Esophagus muscularis mucosa (tissue), 4 donors: ENCODE results near the gene ARID5B. TPM values are rescaled to one million over a fixed set of nuclear protein-coding genes. Genes with fewer than 3 reads are reported as not detected.

ENCODE experiments used
- DNase-seq: peaks from one replicate; pipeline ENCODE4 v3.0.0-alpha.2; 2017; ENCODE audit errors: extremely low spot score
- H3K27ac ChIP-seq, 4 donors: fragments of 200-600 bp; sonication (generic); replicated peaks in 1 of 4; 1 replicate in 3 of 4; 2 replicates in 1 of 4; pipeline ENCODE4 v1.5.1; 2016 to 2019; ENCODE audit warnings: mild to moderate bottlenecking in 1 of 4
- H3K27me3 ChIP-seq, 4 donors: fragments of 200-600 bp; sonication (generic); one replicate each; pipeline versions ENCODE4 v1.5.1 to v1.6.0; 2016 to 2019
- H3K36me3 ChIP-seq, 4 donors: fragments of 200-600 bp; sonication (generic); one replicate each; pipeline ENCODE4 v1.5.1; 2016 to 2019
- H3K4me1 ChIP-seq, 4 donors: fragments of 200-600 bp; sonication (generic); one replicate each; pipeline ENCODE4 v1.5.1; 2016 to 2019
- H3K4me3 ChIP-seq, 4 donors: fragments of 200-600 bp; sonication (generic); 1 replicate in 2 of 4; 2 replicates in 2 of 4; pipeline ENCODE4 v1.5.1; 2016 to 2019; ENCODE audit warnings: mild to moderate bottlenecking in 4 of 4, moderate library complexity in 1 of 4
- H3K9me3 ChIP-seq, 4 donors: fragments of 200-600 bp; sonication (generic); 1 replicate in 3 of 4; 2 replicates in 1 of 4; pipeline ENCODE4 v1.5.1; 2016 to 2019
- EP300 ChIP-seq: sonication (generic); formaldehyde crosslinking; IDR thresholded peaks from one replicate; pipeline ENCODE4 v1.6.1; 2017; ENCODE audit warnings: antibody characterized with exemption
- POLR2A ChIP-seq: fragments of 450-650 bp; IDR thresholded peaks from one replicate; pipeline ENCODE4 v1.6.1; 2017; ENCODE audit warnings: antibody characterized with exemption, moderate library complexity, mild to moderate bottlenecking, low read depth
- POLR2AphosphoS5 ChIP-seq, 2 donors: sonication (generic); formaldehyde crosslinking; IDR thresholded peaks; one replicate each; pipeline ENCODE4 v1.6.1; 2017; ENCODE audit warnings: antibody characterized with exemption in 2 of 2
- WGBS: methylation state at CpG from one replicate; pipeline ENCODE4 v1.1.5; 2018; 5-methylcytosine and 5-hydroxymethylcytosine counted together
- intact Hi-C: fragments of 100-400 bp; cut with DNase I; formaldehyde crosslinking; loops from one replicate; pipeline ENCODE4 v1.15.1; 2023
- total RNA-seq, 4 donors: library from RNA; depleted of rRNA; stranded (reverse); fragments of >200 nt; gene quantifications; one replicate each; pipeline versions ENCODE4 v1.1.0 to v1.2.1, GENCODE V29; 2016
- TF ChIP-seq, protein P1 (sequence below), 3 experiments: fragments of 200-600 bp in 2 of 3; fragments of 450-650 bp in 1 of 3; sonication (generic) in 2 of 3; IDR thresholded peaks; one replicate each; pipeline ENCODE4 v1.5.1; 2017 to 2019; ENCODE audit warnings: antibody characterized with exemption in 3 of 3, mild to moderate bottlenecking in 2 of 3, moderate library complexity in 1 of 3

Gene ARID5B
- total RNA-seq, 4 donors from 2014 or later, result 33.6 to 150 (median 64.9) TPM

DNA sequence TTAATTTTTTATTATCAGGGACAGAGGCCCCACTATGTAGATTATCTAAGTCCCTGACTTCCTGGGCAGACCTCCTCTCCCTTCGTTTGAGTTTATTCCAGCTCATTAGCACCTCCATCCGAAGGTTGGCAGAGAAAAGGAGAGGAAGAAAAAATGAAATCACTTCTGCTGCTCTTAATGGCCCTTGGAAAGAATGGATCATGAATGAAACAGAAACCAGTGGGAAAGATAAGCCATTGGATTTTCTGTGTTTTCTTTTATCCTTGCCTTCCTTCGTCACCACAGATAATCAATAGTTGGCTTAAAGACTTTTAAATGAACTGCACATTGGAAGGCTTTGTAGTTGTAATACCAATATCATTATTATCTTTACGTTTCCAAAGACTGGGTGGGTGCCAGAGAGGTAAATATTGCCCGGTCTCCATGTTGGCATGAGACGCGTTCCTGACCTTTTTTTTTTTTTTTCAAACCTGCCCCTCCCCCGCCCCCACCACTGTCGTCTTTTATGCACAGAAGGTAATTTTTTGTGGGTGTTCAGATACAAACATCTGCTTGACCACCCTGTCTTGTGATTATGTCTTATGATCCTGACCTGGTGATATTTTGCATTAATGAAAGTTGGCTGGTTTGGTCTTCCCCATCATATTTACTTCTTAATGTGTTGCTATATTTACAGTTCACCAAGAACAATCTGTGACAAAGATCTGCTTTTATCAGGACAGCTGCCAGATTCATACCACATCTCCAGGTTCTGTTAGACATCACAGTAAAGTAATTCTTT is 116.8 kb downstream of the ARID5B start:
- Histone ChIP-seq H3K36me3 (no peaks in the 10 kb centered on the region), H3K27ac (peak overlapping the region; percentile 76 to 80 (median 78)), H3K9me3 (no peaks in the 10 kb centered on the region), H3K4me3 (no peak overlapping the region), H3K27me3 (no peaks in the 10 kb centered on the region), H3K4me1 (peaks cover 51 to 68% (median 60%) of the 10 kb centered on the region in 4 donors)
- intact Hi-C loops, result no loop called here
- 57% methylated on average over 9 of the region's 9 CpGs for WGBS
- DNase-seq, result no peak
- TF ChIP-seq, protein P1, sequence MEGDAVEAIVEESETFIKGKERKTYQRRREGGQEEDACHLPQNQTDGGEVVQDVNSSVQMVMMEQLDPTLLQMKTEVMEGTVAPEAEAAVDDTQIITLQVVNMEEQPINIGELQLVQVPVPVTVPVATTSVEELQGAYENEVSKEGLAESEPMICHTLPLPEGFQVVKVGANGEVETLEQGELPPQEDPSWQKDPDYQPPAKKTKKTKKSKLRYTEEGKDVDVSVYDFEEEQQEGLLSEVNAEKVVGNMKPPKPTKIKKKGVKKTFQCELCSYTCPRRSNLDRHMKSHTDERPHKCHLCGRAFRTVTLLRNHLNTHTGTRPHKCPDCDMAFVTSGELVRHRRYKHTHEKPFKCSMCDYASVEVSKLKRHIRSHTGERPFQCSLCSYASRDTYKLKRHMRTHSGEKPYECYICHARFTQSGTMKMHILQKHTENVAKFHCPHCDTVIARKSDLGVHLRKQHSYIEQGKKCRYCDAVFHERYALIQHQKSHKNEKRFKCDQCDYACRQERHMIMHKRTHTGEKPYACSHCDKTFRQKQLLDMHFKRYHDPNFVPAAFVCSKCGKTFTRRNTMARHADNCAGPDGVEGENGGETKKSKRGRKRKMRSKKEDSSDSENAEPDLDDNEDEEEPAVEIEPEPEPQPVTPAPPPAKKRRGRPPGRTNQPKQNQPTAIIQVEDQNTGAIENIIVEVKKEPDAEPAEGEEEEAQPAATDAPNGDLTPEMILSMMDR (IDR thresholded peaks at IDR 0.05), result no peak
- TF ChIP-seq POLR2A (no peak), EP300 (no peak), POLR2AphosphoS5 (IDR thresholded peaks at IDR 0.05) (no peak)

- H3K4me3 ChIP-seq, result no peak overlapping the region
- intact Hi-C loops, result no loop called here
- peaks cover 51 to 68% (median 60%) of the 10 kb centered on the region in 4 donors for H3K4me1 ChIP-seq
- DNase-seq, result no peak
- H3K27me3 ChIP-seq, result no peaks in the 10 kb centered on the region
- no peaks in the 10 kb centered on the region for H3K36me3 ChIP-seq
- no peaks in the 10 kb centered on the region for H3K9me3 ChIP-seq
- WGBS, result 51% methylated on average over 8 of the region's 8 CpGs
- TF ChIP-seq EP300 (no peak), POLR2AphosphoS5 (IDR thresholded peaks at IDR 0.05) (no peak), POLR2A (no peak)
- TF ChIP-seq, protein P1 (IDR thresholded peaks at IDR 0.05), result no peak
- H3K27ac ChIP-seq, result peak overlapping the region; percentile 76 to 80 (median 78)
Observed at GRCh38 chr10:62019013-62019684, 117.7 kb downstream of the ARID5B start.

DNA sequence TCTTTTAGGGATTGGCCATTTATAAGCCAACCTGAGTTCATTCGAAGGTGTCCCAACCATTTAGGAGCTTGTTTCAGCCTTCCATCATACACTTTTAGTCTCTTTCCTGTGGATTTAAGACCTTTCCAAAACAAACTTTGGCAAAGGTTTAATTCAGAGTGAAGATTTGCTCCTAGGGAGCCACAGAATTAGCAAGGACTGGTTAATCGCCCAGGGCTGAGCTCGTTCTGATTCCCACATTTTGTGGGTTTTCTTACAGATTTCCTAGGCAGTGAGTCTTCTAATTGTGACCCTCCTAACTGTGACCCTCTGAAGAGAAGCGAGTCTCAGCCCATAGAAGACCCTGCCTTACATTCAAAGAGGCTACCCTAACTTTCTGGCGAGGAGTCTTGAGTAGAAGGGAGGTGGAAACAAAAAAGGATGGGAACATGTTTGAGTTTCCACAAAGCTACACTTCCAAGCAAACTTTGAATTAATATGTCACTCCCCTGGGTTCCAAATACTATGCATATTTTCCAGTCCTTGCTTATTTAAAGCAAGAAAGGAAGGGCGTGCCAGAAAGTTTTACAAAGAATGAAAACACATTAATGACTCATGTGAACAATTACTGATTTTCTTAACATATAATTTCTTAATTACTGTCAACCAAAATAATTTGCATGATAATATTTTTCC is 118.3 kb downstream of the ARID5B start:
- H3K27ac ChIP-seq, result peak overlapping the region; percentile 76 to 80 (median 78)
- no peak overlapping the region for H3K4me3 ChIP-seq
- DNase-seq, result no peak
- intact Hi-C loops, result no loop called here
- TF ChIP-seq POLR2A (no peak), POLR2AphosphoS5 (IDR thresholded peaks at IDR 0.05) (no peak), EP300 (no peak)
- TF ChIP-seq, protein P1 (IDR thresholded peaks at IDR 0.05), result no peak
- no peaks in the 10 kb centered on the region for H3K36me3 ChIP-seq
- H3K27me3 ChIP-seq, result no peaks in the 10 kb centered on the region
- no peaks in the 10 kb centered on the region for H3K9me3 ChIP-seq
- WGBS, result 61% methylated on average over 6 of the region's 6 CpGs
- H3K4me1 ChIP-seq, result peaks cover 51 to 68% (median 60%) of the 10 kb centered on the region in 4 donors

GRCh38 chr10:62021128-62021665 is 119.7 kb downstream of the ARID5B start:
- 88% methylated on average over 2 of the region's 2 CpGs for WGBS
- no peak for DNase-seq
- H3K4me1 ChIP-seq, result peaks cover 48 to 63% (median 57%) of the 10 kb centered on the region in 4 donors
- H3K27me3 ChIP-seq, result no peaks in the 10 kb centered on the region
- intact Hi-C loops, result no loop called here
- H3K36me3 ChIP-seq, result no peaks in the 10 kb centered on the region
- peak overlapping the region in 3 of 4 donors; percentile 76 to 80 (median 79) for H3K27ac ChIP-seq
- no peaks in the 10 kb centered on the region for H3K9me3 ChIP-seq
- no peak overlapping the region for H3K4me3 ChIP-seq
- TF ChIP-seq, protein P1 (IDR thresholded peaks at IDR 0.05), result no peak
- TF ChIP-seq POLR2AphosphoS5 (IDR thresholded peaks at IDR 0.05) (no peak), POLR2A (no peak), EP300 (no peak)
